ENCODE results near the gene PCIF1.
"Not testable (repeated sequence)": the region's sequence is repeated elsewhere in the genome, so short reads cannot be mapped to it uniquely, and the experiment has no call there.

Gene PCIF1

DNA sequence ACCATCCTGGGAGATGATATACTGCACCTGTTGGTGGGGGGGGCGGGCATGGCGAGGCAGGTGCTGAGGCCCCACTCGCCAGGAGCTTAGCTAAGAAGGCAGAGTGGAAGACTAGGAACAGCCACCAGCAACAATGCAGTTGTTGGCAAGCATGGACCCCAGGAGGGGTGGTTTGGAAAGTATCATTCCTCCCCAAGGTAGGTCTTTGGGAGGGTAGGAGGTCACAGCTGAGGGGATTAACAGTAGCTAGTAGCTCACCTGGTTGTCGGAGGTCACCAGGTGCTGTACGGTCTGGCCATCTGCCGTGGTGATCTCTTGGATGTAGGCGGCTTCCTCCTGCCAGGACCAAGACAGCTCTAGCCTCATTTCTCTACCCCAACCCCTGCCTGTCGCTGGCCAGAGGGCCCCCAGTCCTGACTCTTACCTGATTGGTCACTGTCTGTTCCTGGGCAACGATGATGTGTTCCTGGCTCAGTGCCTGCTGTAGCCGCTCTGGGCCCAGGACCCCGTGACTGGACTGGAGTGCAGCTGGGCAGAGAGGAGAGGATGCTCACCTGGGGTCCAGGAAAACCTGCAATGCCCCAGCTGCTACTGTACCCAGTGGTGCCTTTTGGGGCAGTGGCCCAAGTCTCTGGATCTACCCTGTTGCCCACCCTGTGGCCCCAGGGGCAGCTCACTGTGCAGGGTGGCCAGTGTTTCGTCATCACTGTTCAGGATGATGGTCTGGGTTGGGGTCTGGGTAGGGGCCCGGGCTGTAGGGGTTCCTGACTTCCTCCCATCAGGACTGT, 15.3 kb downstream of the PCIF1 start:
- Histone ChIP-seq H3K27ac (ENCODE audit: low read depth, low read length) (no peak overlapping the region), H3K36me3 (ENCODE audit: insufficient read depth, low read length) (peaks cover 11% of the 10 kb centered on the region; the same call in 1 of the 2 replicates), H3K27me3 (ENCODE audit: insufficient read depth, low read length) (no peaks in the 10 kb centered on the region), H2AFZ (ENCODE audit: low read length, unreplicated experiment) (no peak overlapping the region), H3K4me3 (ENCODE audit: low read depth, low read length) (no peak overlapping the region), H3K4me1 (ENCODE audit: control insufficient read depth, insufficient read depth, low read length, unreplicated experiment) (peaks cover 10% of the 10 kb centered on the region), H3K79me2 (ENCODE audit: control insufficient read depth, insufficient read depth, low read length, unreplicated experiment) (no peaks in the 10 kb centered on the region)

DNA sequence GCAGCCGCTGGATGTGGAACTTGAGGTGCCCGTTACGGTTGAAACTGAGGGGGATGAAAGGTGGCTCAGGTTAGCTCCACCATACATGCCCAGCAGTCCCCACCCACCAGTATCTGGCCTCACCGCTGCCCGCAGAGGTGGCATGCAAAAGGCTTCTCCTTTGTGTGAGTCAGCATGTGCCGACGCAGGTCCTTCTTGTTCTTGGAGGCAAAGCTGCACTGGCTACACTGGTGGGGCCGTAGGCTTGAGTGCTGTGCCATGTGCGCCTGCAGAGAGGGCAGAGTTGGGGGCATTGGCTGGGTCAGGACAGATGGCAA, 15.8 kb downstream of the PCIF1 start:
- Histone ChIP-seq H2AFZ (ENCODE audit: low read length, unreplicated experiment) (no peak overlapping the region), H3K79me2 (ENCODE audit: control insufficient read depth, insufficient read depth, low read length, unreplicated experiment) (no peaks in the 10 kb centered on the region), H3K27ac (ENCODE audit: low read depth, low read length) (no peak overlapping the region), H3K4me3 (ENCODE audit: low read depth, low read length) (no peak overlapping the region), H3K36me3 (ENCODE audit: insufficient read depth, low read length) (peaks cover 11% of the 10 kb centered on the region; the same call in 1 of the 2 replicates), H3K27me3 (ENCODE audit: insufficient read depth, low read length) (no peaks in the 10 kb centered on the region), H3K4me1 (ENCODE audit: control insufficient read depth, insufficient read depth, low read length, unreplicated experiment) (peaks cover 10% of the 10 kb centered on the region)

DNA sequence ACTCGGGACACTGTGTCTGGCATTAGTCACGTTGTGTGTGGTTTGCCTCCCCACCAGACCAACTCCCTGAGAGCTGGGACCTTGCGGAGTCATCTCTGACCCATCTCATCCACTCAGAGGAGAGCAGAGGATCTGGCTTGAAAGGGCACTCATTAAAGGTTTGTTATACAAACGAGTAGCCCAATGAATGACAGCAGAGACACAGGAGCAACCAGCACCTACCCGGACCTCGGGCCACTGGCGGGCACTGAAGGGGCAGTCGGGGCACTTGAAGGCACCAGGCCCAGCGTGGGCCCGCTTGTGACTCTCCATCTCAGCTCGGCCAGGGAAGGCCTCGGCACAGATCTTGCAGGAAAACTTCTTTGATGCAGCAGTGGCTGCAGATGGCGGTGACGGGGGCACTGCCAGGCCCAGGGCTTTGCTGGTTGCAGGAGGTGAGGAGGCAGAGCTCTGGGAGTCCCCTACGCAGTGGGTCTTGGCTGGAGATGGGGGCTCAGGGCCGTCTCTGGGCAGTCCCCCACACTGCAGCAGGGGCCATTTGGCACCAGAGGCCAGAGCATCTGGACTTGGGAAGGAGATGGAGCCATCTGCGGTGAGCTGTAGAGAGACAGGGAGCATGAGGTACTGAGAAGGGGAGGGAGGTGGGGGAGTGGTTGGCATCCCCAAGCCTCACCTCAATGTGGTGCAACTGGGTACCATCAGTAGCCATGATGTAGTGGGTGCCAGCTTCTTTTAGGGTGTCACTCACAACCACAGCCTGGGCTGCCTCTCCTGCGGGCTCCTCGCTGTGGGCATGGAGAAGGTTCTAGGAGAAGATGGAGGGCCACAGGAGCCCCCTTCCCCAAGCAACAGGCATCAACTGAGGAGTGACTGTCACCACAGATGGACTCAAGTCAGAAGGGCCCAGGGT, 17.7 kb downstream of the PCIF1 start:
- H3K27me3 ChIP-seq (ENCODE audit: insufficient read depth, low read length) = no peaks in the 10 kb centered on the region
- H2AFZ ChIP-seq (ENCODE audit: low read length, unreplicated experiment) = no peak overlapping the region
- peaks cover 13% of the 10 kb centered on the region; the same call in 1 of the 2 replicates for H3K36me3 ChIP-seq (ENCODE audit: insufficient read depth, low read length)
- H3K27ac ChIP-seq (ENCODE audit: low read depth, low read length) = no peak overlapping the region
- no peaks in the 10 kb centered on the region for H3K4me1 ChIP-seq (ENCODE audit: control insufficient read depth, insufficient read depth, low read length, unreplicated experiment)
- no peaks in the 10 kb centered on the region for H3K79me2 ChIP-seq (ENCODE audit: control insufficient read depth, insufficient read depth, low read length, unreplicated experiment)
- no peak overlapping the region for H3K4me3 ChIP-seq (ENCODE audit: low read depth, low read length)

DNA sequence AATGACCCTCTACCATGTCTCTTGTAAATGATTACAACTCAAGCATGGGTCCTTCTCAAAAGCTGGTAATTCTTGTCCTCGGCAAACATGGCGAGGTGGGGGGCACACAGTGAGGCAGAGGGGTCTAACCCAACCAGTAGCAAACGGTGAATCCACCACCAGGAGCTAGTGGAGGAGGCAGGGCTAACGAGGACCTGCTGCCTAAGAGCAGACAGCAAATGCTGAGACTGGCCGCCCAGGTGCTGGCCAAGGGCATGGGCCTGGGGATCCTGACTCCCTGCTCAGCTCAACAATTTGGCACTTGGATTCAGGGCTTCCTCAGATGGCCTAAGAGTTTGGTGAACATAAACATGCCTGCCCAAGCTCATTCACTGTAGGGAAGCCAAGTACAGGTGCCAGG, 18.4 kb downstream of the PCIF1 start:
- no peaks in the 10 kb centered on the region for H3K27me3 ChIP-seq (ENCODE audit: insufficient read depth, low read length)
- no peak overlapping the region for H2AFZ ChIP-seq (ENCODE audit: low read length, unreplicated experiment)
- H3K36me3 ChIP-seq (ENCODE audit: insufficient read depth, low read length) = peaks cover 13% of the 10 kb centered on the region; the same call in 1 of the 2 replicates
- no peak overlapping the region for H3K4me3 ChIP-seq (ENCODE audit: low read depth, low read length)
- no peak overlapping the region for H3K27ac ChIP-seq (ENCODE audit: low read depth, low read length)
- H3K4me1 ChIP-seq (ENCODE audit: control insufficient read depth, insufficient read depth, low read length, unreplicated experiment) = no peaks in the 10 kb centered on the region
- no peaks in the 10 kb centered on the region for H3K79me2 ChIP-seq (ENCODE audit: control insufficient read depth, insufficient read depth, low read length, unreplicated experiment)

DNA sequence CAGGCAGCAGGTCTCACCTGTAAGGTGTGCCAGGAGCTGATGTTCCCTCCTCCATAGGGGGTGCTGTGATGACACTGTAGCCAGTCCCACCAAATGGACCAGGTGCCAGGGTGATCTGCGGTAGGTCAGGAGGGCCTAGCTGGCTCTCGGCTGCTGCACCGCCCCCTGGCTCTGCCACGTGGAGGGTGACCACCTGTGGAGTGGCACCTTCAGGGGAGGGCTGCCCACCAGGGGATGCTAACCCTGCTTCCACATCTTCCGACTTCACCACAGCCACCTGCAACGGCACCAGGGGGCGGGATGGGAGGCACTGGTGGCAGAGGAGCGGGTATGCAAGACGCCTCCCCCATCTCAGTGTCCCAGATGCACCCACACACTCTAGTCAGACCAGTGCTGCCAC, 19.2 kb downstream of the PCIF1 start:
- Histone ChIP-seq H2AFZ (ENCODE audit: low read length, unreplicated experiment) (no peak overlapping the region), H3K27ac (ENCODE audit: low read depth, low read length) (no peak overlapping the region), H3K4me3 (ENCODE audit: low read depth, low read length) (no peak overlapping the region), H3K36me3 (ENCODE audit: insufficient read depth, low read length) (peaks cover 18% of the 10 kb centered on the region; the same call in 1 of the 2 replicates), H3K27me3 (ENCODE audit: insufficient read depth, low read length) (no peaks in the 10 kb centered on the region), H3K79me2 (ENCODE audit: control insufficient read depth, insufficient read depth, low read length, unreplicated experiment) (no peaks in the 10 kb centered on the region), H3K4me1 (ENCODE audit: control insufficient read depth, insufficient read depth, low read length, unreplicated experiment) (no peaks in the 10 kb centered on the region)

DNA sequence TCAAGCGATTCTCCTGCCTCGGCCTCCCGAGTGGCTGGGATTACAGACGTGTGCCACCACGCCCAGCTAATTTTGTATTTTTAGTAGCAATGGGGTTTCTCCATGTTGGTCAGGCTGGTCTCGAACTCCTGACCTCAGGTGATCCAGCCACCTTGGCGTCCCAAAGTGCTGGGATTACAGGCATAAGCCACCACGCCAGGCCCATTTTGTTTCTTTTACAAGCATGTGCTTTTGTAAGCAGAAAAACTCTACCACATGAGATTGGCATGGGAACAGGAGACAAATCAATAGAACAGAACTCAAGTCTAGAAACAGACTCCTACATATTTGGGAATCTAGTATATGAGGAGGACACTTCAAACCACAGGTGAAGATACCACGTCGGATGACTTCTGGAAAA, 21.8 kb downstream of the PCIF1 start:
- H3K27me3 ChIP-seq (ENCODE audit: insufficient read depth, low read length); H3K4me3 ChIP-seq (ENCODE audit: low read depth, low read length); H2AFZ ChIP-seq (ENCODE audit: low read length, unreplicated experiment); H3K79me2 ChIP-seq (ENCODE audit: control insufficient read depth, insufficient read depth, low read length, unreplicated experiment); H3K4me1 ChIP-seq (ENCODE audit: control insufficient read depth, insufficient read depth, low read length, unreplicated experiment); H3K27ac ChIP-seq (ENCODE audit: low read depth, low read length): not testable (repeated sequence)
- H3K36me3 ChIP-seq (ENCODE audit: insufficient read depth, low read length) = peaks cover 33% of the 10 kb centered on the region; the same call in 1 of the 2 replicates

DNA sequence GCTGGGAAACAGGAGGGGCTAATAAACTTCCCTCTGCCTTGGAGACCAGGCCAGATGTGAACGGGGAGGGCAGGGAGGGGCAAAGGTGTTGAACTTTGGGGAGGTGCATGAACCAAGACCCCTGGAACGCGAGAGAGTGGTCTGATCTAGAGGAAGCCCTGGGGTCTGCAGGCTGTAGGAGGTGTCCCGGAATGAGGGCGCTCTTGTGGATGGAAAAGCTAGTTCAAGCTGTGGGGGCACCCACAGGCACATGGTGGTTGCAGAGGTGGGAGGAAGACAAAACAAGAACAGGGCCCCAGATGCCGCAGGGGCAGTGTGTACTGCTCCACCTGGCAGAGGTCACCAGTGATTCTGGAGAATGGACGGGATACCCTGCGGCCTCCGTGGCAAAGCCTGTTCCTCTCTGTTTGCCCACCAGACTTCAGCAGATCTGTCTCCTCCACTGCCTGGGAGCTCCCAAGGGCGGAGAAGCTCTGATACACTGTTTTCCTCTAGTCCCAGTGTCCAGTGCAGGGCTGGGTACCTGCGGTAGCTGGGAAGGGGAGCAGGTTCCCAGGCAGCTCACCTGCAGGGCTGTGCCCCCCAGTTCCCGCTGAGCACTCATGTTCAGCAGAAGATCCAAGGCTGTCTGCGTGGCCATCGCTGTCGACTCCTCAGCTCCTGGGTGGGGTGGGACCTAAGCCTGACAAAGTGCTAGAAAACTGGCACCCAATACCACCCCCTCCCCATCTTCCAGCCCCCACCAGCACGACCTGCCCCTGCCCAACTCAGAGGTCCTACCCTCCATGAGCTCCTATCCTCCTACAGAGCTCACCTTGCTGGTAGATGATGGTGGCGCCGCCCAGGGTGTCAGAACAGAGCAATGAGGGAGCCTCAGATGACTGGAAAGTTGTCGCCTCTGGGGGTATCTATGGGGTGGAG, 22.8 kb downstream of the PCIF1 start:
- no peaks in the 10 kb centered on the region for H3K27me3 ChIP-seq (ENCODE audit: insufficient read depth, low read length)
- H3K4me3 ChIP-seq (ENCODE audit: low read depth, low read length) = no peak overlapping the region
- H3K4me1 ChIP-seq (ENCODE audit: control insufficient read depth, insufficient read depth, low read length, unreplicated experiment) = no peaks in the 10 kb centered on the region
- no peak overlapping the region for H2AFZ ChIP-seq (ENCODE audit: low read length, unreplicated experiment)
- peaks cover 33% of the 10 kb centered on the region; the same call in 1 of the 2 replicates for H3K36me3 ChIP-seq (ENCODE audit: insufficient read depth, low read length)
- no peak overlapping the region for H3K27ac ChIP-seq (ENCODE audit: low read depth, low read length)
- no peaks in the 10 kb centered on the region for H3K79me2 ChIP-seq (ENCODE audit: control insufficient read depth, insufficient read depth, low read length, unreplicated experiment)

DNA sequence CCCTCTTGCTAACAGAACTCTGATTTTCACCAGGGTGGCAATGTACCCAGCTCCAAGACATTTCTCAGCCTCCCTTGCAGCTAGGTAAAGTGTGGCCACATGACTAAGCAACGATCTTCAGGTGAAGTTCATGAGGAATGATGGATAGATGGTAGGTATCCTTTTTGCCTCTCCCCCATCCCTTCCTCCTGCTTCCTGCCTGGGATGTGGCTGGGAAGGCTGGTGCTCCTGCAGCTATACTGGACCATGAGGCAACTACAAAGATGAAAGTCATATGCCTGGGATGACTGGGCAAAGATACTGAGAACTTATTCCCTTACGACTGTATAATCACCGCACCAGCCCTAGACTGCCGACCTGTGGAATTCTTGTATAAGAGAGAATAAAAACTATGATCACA, 24.1 kb downstream of the PCIF1 start:
- H3K4me3 ChIP-seq (ENCODE audit: low read depth, low read length) = no peak overlapping the region
- no peaks in the 10 kb centered on the region for H3K4me1 ChIP-seq (ENCODE audit: control insufficient read depth, insufficient read depth, low read length, unreplicated experiment)
- H3K79me2 ChIP-seq (ENCODE audit: control insufficient read depth, insufficient read depth, low read length, unreplicated experiment) = no peaks in the 10 kb centered on the region
- H2AFZ ChIP-seq (ENCODE audit: low read length, unreplicated experiment) = no peak overlapping the region
- H3K27ac ChIP-seq (ENCODE audit: low read depth, low read length) = no peak overlapping the region
- H3K36me3 ChIP-seq (ENCODE audit: insufficient read depth, low read length) = peaks cover 23% of the 10 kb centered on the region; the same call in 1 of the 2 replicates
- no peaks in the 10 kb centered on the region for H3K27me3 ChIP-seq (ENCODE audit: insufficient read depth, low read length)

DNA sequence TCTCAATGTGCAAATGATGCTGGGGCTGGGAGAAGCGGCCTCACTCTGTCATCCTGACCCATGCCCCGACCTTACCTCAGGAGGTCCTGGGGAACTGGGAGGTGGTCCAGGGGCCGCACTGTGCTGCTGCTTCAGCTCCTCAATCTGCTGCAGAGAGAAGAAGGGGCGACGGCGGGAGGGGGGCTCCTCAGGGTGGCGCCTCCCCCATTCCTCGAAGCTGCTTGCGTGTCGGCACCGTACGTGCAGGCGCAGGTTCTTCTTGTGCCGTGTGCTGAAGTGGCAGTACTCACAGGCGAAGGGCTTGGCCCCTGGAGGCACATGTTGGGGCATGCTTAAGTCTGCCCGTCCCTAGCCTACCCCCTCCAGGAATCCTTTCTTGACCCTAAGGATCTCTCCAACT, 24.6 kb downstream of the PCIF1 start:
- no peaks in the 10 kb centered on the region for H3K27me3 ChIP-seq (ENCODE audit: insufficient read depth, low read length)
- no peaks in the 10 kb centered on the region for H3K4me1 ChIP-seq (ENCODE audit: control insufficient read depth, insufficient read depth, low read length, unreplicated experiment)
- peaks cover 27% of the 10 kb centered on the region; the same call in 1 of the 2 replicates for H3K36me3 ChIP-seq (ENCODE audit: insufficient read depth, low read length)
- H2AFZ ChIP-seq (ENCODE audit: low read length, unreplicated experiment) = no peak overlapping the region
- no peak overlapping the region for H3K4me3 ChIP-seq (ENCODE audit: low read depth, low read length)
- H3K27ac ChIP-seq (ENCODE audit: low read depth, low read length) = no peak overlapping the region
- no peaks in the 10 kb centered on the region for H3K79me2 ChIP-seq (ENCODE audit: control insufficient read depth, insufficient read depth, low read length, unreplicated experiment)

DNA sequence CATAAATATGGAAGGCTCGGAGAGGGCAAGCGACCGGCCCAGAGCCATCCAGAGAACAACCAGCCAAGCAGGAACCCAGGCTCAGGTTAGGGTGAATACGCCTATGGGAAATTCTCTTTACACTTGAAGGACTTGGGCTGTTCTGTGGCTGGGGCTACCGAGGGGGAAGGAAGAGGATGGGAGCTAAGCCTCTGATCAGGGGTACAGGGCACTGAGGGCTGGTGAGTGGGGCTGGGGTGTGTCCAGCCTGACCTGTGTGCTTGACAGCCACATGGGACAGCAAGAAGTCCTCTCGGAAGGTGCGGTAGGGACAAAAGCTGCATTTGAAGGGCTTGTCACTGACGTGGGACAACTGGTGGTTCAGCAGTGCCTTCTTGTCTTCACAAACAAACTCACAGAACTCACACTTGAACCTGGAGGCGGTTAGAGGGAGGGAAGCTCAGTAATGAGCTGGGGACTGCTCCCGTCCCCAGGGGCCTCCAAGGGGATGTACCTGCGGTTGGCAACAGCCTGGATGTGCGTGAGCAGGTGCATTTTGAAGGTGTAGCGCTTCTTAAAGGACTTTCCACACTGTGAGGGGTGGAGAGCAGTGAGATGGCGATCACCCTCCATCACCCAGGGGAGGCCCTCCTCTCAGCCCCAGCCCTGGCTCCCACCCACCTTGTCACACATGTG, 25.6 kb downstream of the PCIF1 start:
- H3K36me3 ChIP-seq (ENCODE audit: insufficient read depth, low read length) = peaks cover 28% of the 10 kb centered on the region; the same call in 1 of the 2 replicates
- H2AFZ ChIP-seq (ENCODE audit: low read length, unreplicated experiment) = no peak overlapping the region
- H3K27me3 ChIP-seq (ENCODE audit: insufficient read depth, low read length) = no peaks in the 10 kb centered on the region
- H3K4me3 ChIP-seq (ENCODE audit: low read depth, low read length) = no peak overlapping the region
- no peaks in the 10 kb centered on the region for H3K79me2 ChIP-seq (ENCODE audit: control insufficient read depth, insufficient read depth, low read length, unreplicated experiment)
- H3K27ac ChIP-seq (ENCODE audit: low read depth, low read length) = no peak overlapping the region
- no peaks in the 10 kb centered on the region for H3K4me1 ChIP-seq (ENCODE audit: control insufficient read depth, insufficient read depth, low read length, unreplicated experiment)

Data from ACC112 (cell line).